KBM-7 (cell line): ENCODE measurements around the gene PFKFB4.

ENCODE experiments used
- DNase-seq: peaks from one replicate; pipeline ENCODE4 v3.0.0-alpha.2; 2015
- in situ Hi-C: fragments of 300-500 bp; cut with MboI; formaldehyde crosslinking; loops from 2 replicates; pipeline ENCODE4 v1.14.3; 2020; ENCODE audit warnings: low sequenced_read_pairs, low pct_unique_long_range_greater_than_20kb, mixed read lengths

PFKFB4 gene

DNA sequence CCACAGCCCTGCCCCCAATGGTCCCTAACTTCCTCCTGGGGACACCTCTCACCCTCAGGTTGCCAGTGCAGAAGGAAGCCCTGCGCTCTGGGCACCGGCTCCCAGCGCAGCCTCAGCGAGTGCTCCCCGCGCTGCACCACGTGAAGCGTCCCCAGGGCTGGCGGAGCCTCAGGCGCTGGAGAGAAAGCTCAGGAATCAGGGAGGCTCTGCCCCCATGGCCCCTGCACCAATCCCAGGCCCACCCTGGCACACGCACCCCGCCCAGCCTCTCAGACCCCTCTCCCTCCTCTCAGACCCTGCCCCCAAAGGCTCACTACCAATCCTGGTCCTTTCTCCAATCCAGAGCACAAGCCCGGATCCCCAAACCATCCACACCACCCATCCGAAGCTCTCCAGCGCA lies 31.6 kb upstream of the PFKFB4 start:
- no peak for DNase-seq
- in situ Hi-C loops, result no loop called here

DNA sequence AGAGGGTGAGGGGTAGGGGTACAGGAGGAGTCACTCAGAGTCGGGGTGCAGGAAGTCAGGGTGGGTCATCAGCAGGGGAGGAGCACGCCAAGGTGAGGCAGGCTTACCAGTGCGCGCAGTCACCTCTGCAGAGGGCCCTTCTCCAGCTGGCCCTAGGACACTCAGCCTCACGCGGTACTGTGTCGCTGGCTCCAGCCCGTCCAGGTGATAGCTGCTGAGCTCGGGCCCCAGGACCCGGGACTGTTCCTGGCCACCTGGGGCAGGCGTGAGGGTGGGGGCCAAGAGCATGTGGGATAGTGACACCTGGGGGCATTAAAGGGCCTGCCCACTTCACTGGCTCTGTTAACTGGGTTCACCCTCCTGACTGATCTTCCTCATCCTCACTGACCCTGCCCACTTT lies 31.1 kb upstream of the PFKFB4 start:
- in situ Hi-C loops, result no loop called here
- DNase-seq, result no peak

DNA sequence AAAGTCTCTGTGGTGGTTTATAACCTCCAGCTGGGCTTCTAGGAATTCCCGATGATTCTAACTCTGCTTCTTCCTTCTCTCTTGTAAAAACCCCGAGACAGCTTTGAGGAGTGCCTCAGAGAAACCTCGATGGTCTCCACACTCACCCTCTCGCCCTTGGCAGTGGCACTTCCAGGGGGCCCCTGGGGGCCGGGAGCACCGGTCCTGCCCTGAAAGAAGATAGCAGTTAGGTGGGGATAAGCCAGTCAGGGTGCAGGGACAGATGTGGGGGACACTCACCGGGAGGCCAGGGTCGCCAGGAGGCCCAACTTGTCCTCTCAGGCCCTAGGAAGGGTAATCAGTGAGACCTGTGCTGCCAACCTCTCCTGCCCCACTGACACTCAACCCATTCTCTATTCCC lies 28.8 kb upstream of the PFKFB4 start:
- in situ Hi-C loops, result no loop called here
- no peak for DNase-seq

DNA sequence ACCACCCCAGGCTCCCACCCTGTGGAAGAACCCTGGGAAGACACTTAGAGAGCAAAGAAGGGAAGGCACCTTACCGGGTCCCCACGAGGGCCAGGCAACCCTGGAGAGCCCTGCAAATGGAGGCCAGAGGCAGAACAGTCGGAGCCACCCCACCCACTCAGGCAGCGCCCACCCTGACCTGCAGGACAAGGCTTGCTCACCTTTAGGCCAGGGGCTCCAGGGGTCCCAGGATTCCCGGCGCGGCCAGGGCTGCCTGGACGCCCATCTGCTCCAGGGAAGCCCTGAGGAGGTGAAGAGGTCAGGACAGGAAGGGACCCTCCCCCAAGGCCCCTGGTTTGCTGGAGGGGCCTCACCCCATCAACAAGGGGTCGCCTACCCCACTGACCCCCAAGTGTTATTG lies 28.2 kb upstream of the PFKFB4 start:
- in situ Hi-C loops, result no loop called here
- no peak for DNase-seq

DNA sequence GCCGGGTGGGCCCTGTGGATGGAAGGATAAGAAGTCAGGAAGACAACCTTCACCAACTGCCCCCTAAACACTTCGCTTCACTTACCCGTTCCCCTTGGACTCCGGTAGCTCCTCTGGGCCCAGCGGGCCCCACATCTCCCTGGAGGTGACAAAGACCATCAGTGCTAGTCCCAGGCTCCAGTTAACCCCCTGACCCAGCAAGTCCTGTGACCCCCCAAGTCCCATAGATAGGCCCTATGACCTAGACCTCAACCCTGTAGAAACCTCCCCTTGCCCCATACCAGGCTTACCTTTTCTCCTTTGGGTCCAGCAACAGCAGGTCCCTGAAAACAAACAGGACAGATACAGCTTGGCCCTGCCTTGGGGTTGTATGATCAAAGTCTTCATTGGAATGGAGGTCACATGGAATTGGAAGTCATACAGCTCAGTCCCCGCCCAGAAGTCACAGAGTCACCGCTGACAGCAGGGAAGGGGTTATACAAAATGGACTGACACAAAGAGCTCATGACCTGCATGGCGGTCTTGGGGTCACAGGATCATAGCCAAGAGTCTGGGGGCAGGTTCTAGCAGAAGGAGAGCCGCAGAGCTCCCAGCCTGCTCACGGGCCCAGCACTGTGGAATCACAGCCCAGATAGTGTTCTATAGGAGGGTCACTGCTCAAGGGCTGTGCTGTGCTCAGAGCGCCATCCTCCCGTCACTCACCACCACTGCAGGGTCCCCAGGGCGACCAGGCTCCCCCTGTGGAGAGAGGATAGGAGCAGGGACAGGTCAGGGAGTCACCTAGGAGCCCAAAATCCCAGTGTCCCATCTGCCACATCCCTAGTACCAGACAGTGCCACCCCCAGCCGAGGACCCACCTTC lies 25.2 kb upstream of the PFKFB4 start:
- DNase-seq, result no peak
- in situ Hi-C loops, result no loop called here

DNA sequence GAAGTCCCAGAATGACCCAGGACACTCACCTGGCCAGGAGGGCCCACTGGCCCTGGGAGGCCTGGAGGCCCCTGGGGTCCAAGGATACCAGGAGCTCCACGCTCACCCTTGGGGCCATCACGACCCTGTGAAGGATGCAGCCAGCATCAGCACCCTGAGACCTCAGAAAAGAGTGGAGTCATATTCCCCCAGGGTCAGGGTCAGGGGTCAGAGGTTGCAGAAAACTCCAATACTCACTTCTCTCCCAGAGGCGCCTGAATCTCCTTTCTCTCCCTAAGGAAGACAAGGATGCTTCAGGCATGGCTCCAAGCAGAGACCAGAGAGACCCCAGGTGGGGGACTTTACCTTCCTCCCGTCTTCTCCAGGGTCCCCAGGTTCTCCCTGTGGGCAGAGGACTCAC lies 20.0 kb upstream of the PFKFB4 start:
- in situ Hi-C loops, result no loop called here

DNA sequence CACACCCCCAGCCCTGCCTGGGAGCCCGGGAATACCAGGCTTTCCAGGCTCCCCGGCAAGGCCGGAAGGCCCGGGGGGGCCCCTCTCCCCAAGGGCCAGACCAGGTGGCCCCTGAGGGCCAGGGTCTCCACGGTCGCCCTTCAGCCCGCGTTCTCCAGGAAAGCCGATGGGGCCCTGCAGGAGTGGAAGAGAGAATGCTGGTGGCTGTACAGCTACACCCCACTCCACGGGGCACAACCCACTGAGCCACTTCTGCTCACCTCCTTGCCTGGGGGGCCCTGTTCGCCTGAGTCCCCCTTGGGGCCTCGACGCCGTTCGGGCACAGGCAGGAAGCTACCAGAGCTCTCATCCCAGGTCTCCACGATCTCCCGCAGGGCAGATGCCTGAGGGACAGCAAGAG lies 18.8 kb upstream of the PFKFB4 start:
- in situ Hi-C loops, result no loop called here
- no peak for DNase-seq

More for the DNA sequence above, 20.0 kb upstream of the PFKFB4 start:
- DNase-seq, result no peak

DNA sequence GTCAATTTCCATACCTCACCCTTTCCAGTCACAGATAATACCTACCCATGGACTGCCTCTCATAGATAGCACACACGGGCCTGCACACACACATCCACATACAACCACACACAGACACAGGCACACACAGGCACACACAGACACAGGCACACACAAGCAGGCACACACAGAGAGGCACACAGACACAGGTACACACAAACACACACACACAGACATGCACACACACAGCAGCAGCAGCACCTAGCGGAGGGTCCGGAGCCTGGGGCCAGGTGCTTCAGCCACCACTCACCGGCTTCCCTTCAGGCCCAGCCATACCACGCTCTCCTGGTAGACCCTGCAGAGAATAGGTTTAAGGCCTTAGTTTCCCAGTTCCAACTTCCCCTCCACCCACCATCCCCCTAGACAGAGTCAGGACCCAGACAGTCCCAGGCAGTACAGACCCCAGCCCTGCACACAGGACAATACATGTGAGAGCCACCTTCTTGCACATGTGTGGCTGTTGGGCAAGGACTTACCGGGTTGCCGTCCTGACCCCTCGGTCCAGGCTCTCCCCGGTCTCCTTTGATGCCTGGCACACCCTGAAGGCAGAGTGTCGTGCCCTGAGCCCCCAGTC lies 17.5 kb upstream of the PFKFB4 start:
- in situ Hi-C loops, result no loop called here
- DNase-seq, result no peak

DNA sequence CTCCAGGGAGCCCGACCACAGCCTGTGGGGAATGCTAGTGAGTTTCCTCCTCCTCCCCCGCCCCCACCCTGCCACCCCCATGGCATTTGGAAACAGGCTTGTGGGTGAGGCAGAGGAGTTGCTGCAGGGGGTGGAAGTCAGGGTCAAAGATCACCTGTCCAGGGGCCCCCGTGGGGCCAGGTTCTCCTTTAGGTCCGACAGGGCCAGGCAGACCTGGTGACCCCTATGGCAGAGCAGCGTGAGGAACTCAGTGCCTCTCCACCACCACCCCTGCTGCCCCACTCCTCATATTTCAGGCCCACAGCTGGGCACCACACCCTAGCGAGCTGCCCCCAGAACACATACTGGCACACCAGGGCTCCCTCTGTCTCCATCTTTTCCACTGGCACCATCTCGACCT lies 15.9 kb upstream of the PFKFB4 start:
- in situ Hi-C loops, result no loop called here
- no peak for DNase-seq

DNA sequence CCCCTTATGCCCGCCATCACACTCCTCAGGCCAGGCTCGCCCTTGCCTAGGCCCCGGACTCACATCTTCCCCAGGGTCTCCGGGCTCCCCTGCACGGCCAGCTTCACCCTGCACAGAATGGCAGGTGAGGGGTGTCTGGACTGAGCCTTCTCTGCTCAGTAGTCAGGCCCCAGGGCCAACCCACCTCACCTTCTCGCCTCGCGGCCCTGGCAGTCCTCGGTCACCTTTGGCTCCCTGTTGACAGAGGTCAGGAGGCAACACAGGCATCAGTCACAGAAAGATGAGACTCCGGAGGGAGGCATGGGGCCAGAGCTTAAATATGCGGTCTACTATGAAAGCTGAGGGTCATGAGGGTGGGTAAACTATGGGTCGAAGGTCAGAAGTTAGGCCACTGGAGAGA lies 15.3 kb upstream of the PFKFB4 start:
- DNase-seq, result no peak
- in situ Hi-C loops, result no loop called here

DNA sequence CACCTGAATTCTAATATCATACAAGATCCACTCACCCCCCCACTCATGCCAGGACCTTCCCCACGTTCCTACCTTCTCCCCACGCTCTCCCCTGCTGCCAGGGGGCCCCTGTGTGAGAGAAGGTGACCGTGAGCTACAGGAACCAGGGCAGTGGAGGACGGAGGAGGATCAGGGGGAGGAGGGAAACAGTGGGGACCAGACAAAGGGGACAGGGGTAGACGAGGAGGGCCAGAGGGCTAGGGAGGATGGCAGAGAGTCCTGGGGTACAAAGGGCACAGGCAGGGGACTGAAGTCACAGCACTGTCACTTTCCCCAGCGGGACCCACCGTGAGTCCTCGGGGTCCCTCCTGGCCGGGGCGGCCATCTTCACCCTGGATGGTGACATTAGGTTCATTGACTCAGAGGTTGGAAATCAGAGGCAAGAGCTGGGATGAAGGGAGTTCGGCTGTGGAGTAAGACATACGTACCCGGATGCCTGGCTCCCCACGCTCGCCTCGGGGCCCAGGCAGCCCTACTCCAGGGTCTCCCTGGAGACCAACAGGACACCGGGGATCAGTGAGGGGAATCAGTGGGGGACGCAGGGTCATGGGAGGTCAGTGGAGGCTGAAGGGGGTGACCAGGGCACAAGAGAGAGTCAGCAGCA lies 13.3 kb upstream of the PFKFB4 start:
- in situ Hi-C loops, result no loop called here
- no peak for DNase-seq

DNA sequence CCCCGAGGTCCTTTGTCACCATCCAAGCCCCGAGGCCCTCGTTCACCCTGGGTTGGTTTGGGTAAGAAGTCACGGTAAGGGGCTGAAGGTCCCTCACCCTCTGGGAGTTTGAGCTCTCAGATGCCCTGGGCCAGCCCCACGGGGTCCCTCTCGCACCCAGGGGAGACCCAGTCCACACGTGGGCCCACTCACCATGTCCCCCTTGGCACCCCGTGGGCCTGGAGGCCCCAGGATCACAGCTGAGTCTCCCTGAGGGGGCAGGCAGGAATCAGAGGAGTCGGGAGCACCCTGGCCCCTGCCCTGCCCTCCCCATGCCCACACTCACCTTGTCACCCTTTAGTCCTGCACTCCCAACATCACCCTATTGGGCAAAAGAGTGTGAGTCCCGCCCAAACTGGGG lies 12.8 kb upstream of the PFKFB4 start:
- in situ Hi-C loops, result no loop called here
- no peak for DNase-seq

DNA sequence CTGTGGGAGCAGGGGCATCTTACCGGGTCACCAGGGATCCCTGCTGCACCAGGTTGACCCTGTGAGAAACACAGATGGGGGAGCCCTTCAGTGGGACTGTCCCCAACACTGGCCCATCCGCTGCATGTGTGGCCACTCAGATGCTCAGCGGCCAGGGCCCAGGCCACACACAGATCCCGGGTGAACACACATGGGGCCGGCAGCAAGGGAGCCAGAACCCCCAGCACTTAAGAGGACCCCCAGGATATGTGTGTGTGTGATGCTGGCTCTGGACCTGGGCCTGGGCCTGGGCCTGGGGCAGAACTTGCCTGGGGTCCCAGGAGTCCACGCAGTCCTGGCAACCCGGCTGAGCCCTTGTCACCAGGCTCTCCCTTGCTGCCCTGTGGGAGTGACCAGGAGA lies 11.9 kb upstream of the PFKFB4 start:
- in situ Hi-C loops, result no loop called here
- no peak for DNase-seq

DNA sequence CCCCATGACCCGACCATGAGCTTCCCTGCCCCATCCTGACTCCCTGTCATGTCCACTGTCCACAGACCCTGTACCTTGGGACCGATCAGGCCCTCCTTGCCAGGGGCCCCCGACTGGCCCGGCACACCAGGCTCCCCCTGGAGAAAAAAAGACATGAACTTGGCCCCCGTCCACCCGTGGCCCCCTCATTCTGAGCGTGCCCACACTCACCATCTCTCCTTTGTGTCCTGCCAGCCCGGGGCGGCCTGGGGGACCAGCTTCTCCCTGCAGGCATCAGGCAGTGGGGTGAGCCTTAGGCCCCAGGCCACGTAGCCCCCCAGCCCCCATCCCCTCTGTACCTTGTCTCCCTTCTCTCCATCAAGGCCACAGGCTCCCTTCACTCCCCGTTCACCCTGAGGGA lies 10.9 kb upstream of the PFKFB4 start:
- DNase-seq, result no peak
- in situ Hi-C loops, result no loop called here

DNA sequence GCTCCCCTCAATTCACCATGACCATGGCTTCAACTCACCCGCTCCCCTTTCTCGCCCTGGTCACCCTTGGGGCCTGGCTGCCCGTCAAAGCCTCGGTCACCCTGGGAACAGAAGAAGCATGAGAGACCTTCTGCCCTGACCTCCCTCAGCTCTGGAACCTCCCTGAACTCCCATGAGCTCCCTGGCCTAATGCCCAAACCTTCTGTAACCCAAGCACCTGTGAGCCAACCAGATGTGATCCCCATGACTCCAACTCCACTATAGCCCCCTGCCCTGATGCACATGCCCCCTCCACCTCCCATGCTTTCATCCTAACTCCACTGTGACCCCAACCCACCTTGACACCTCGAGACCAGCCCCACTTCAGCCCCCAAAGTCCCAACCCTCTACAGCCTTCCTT lies 10.5 kb upstream of the PFKFB4 start:
- no peak for DNase-seq
- in situ Hi-C loops, result no loop called here

DNA sequence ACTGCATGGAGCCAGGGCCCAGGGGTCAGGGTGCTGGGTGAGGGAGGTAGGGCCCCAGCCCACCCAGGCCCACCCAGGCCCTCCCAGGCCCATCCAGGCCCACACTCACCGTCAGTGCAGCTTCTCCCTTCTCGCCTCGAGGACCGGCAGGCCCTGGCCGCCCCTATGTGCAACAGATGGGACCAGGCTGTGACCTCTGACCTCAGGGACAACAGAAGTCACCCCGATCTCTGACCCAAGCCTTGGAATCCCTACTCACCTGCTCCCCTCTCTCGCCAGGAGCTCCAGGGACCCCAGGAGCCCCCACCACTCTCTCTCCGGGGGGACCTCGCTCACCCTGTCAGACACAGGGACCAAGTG lies 9.8 kb upstream of the PFKFB4 start:
- in situ Hi-C loops, result no loop called here
- DNase-seq, result no peak

DNA sequence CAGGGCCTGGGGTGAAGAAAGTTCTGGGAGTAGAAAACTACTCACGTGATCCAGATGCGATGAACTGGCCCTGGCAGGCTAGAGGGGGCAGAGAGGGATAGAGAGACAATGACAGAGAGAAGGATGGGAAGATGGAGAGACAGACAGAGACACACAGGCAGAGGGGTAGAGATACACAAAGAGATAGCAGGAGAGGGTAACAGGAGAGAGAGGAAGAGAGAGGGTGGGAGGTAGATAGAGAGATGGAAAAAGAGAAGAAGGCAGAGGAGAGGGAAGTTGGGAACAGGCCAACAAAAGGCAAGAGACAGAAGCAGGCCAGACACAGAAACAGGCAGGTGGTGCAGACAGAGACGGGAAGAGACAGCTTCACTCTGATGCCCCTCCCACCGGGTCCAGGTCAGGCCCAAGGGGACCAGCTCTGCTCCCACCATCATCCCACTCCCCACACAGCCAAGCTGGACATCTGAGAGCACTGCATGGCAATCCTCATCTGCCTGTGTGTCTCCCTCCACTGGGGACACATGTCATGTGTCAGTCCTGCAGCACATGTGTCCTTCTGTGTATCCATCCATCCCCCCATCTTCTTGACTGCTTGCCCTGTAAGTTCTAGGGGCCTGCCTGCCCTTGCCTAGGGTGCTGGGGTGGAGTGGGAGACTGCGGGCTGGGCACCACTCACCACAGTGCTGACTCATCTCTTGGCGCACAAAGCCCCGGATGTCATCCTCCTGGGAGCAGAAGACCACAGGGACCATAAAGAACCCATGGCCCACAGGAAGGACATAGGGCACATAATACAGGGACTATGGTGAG lies 9.2 kb upstream of the PFKFB4 start:
- in situ Hi-C loops, result no loop called here
- DNase-seq, result peak; percentile 46

DNA sequence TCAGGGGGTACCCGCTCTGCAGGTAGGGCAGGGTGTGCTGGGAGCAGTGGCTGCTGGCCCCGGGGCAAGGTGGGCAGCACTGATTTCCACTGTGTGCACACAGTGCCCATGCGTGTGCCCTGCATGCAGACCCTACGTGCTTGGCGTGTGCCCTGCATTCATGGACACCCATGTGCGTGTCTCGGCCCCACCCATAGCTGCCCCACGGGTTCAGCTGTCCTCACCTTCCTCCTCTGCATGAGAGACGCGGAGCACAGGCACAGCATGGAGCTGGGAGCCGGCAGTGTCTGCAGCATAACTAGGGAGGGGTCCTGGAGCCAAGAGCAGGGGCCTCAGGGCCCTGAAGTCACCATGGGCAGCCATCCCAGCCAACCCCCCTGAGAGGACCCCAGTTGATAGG lies 8.6 kb upstream of the PFKFB4 start:
- in situ Hi-C loops, result no loop called here
- DNase-seq, result no peak

DNA sequence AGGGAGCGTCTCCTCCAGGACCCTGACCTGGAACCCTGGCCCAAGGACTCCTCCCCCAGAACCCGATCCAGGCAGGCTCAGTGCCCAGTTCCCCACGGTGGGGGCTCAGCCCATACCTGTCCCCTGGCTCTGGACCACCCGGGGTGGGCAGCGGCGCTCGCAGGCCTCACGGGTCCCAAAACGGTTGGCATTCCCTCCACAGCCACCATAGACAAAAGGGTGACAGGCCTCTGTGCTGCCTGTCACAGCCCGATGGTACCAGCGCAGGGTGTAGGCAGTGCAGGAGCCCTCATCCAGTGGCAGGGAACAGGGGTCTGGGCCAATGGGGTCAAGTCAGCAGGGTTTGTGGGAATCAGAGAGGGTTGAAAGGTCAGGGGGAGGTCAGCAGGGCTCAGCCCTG lies 8.1 kb upstream of the PFKFB4 start:
- in situ Hi-C loops, result no loop called here
- no peak for DNase-seq

DNA sequence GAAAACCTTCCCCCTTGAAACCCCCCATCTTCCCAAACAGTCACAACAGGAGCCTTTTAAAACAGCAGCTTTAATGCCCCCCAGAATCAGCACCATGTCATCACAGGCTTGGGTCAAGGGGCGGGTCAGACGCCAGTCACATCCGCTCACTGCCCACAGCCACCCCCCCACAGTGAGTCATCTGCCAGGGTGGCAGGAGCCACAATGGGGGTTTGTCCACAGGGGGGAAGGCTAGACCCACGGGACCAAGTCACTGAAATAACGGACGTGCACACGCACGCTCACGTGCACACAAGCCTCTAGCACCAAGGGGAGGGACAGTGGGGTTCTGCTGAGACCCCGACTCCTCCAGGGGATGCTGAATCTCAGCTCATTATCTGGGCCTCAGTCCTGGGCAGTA lies 7.4 kb upstream of the PFKFB4 start:
- DNase-seq, result no peak
- in situ Hi-C loops, result no loop called here
